ENCODE measurements around the gene IMMP2L.
A peak's percentile ranks its signal among the peaks of the same experiment; 100 is the strongest.

IMMP2L gene

GRCh38 chr7:111392294-111392693 lies 170.0 kb downstream of the IMMP2L start:
- no peak for DNase-seq (ENCODE audit: low spot score)

- DNase-seq (ENCODE audit: low spot score) = no peak
Measured at GRCh38 chr7:111390000-111390399, 172.3 kb downstream of the IMMP2L start.

- no peak for DNase-seq (ENCODE audit: low spot score)
Measured at GRCh38 chr7:111388912-111389311, 173.4 kb downstream of the IMMP2L start.

GRCh38 chr7:111388016-111388415 lies 174.3 kb downstream of the IMMP2L start:
- DNase-seq (ENCODE audit: low spot score) = no peak

- peak; percentile 14 for DNase-seq (ENCODE audit: low spot score)
Measured at GRCh38 chr7:111384065-111384891, 178.0 kb downstream of the IMMP2L start.

- no peak for DNase-seq (ENCODE audit: low spot score)
Measured at GRCh38 chr7:111383133-111383532, 179.2 kb downstream of the IMMP2L start.

- no peak for DNase-seq (ENCODE audit: low spot score)
Measured at GRCh38 chr7:111381590-111381989, 180.7 kb downstream of the IMMP2L start.

GRCh38 chr7:111380945-111381344 lies 181.3 kb downstream of the IMMP2L start:
- no peak for DNase-seq (ENCODE audit: low spot score)

GRCh38 chr7:111374027-111374426 lies 188.3 kb downstream of the IMMP2L start:
- DNase-seq (ENCODE audit: low spot score) = no peak

GRCh38 chr7:111371437-111371836 lies 190.9 kb downstream of the IMMP2L start:
- DNase-seq (ENCODE audit: low spot score) = no peak

- peak; percentile 32 for DNase-seq (ENCODE audit: low spot score)
Measured at GRCh38 chr7:111370002-111370401, 192.3 kb downstream of the IMMP2L start.

GRCh38 chr7:111368381-111369065 lies 193.8 kb downstream of the IMMP2L start:
- no peak for DNase-seq (ENCODE audit: low spot score)

GRCh38 chr7:111364413-111364812 lies 197.9 kb downstream of the IMMP2L start:
- DNase-seq (ENCODE audit: low spot score) = no peak

GRCh38 chr7:111363099-111363498 lies 199.2 kb downstream of the IMMP2L start:
- DNase-seq (ENCODE audit: low spot score) = no peak

GRCh38 chr7:111362506-111363054 lies 199.7 kb downstream of the IMMP2L start:
- DNase-seq (ENCODE audit: low spot score) = no peak

GRCh38 chr7:111358915-111359314 lies 203.4 kb downstream of the IMMP2L start:
- no peak for DNase-seq (ENCODE audit: low spot score)

- DNase-seq (ENCODE audit: low spot score) = peak; percentile 51
Measured at GRCh38 chr7:111357691-111358090, 204.6 kb downstream of the IMMP2L start.

- DNase-seq (ENCODE audit: low spot score) = no peak
Measured at GRCh38 chr7:111356941-111357340, 205.4 kb downstream of the IMMP2L start.

- no peak for DNase-seq (ENCODE audit: low spot score)
Measured at GRCh38 chr7:111352319-111352718, 210.0 kb downstream of the IMMP2L start.

GRCh38 chr7:111346219-111346618 lies 216.1 kb downstream of the IMMP2L start:
- DNase-seq (ENCODE audit: low spot score) = no peak

- no peak for DNase-seq (ENCODE audit: low spot score)
Measured at GRCh38 chr7:111343017-111343416, 219.3 kb downstream of the IMMP2L start.

GRCh38 chr7:111339006-111339405 lies 223.3 kb downstream of the IMMP2L start:
- no peak for DNase-seq (ENCODE audit: low spot score)

GRCh38 chr7:111333010-111333409 lies 229.3 kb downstream of the IMMP2L start:
- DNase-seq (ENCODE audit: low spot score) = no peak

All from COLO829 (cell line).